ENCODE measurements around the gene NOLC1.

The NOLC1 gene

GRCh38 chr10:102120991-102121738 lies 31.0 kb upstream of the NOLC1 start:
- peak; percentile 68 for DNase-seq
- in situ Hi-C loops (cut with HindIII; ENCODE audit: low pct_ligation_motif_present, low pct_unique_long_range_greater_than_20kb, low sequenced_read_pairs), result no loop called here

- DNase-seq, result no peak
- in situ Hi-C loops (cut with HindIII; ENCODE audit: low pct_ligation_motif_present, low pct_unique_long_range_greater_than_20kb, low sequenced_read_pairs), result no loop called here
Observed at GRCh38 chr10:102121739-102122372, 30.3 kb upstream of the NOLC1 start.

- no peak for DNase-seq
- in situ Hi-C loops (cut with HindIII; ENCODE audit: low pct_ligation_motif_present, low pct_unique_long_range_greater_than_20kb, low sequenced_read_pairs), result no loop called here
Observed at GRCh38 chr10:102122450-102122849, 29.7 kb upstream of the NOLC1 start.

GRCh38 chr10:102123223-102123622 lies 29.0 kb upstream of the NOLC1 start:
- DNase-seq, result no peak
- in situ Hi-C loops (cut with HindIII; ENCODE audit: low pct_ligation_motif_present, low pct_unique_long_range_greater_than_20kb, low sequenced_read_pairs), result no loop called here

- DNase-seq, result peak; percentile 45
- in situ Hi-C loops (cut with HindIII; ENCODE audit: low pct_ligation_motif_present, low pct_unique_long_range_greater_than_20kb, low sequenced_read_pairs), result no loop called here
Observed at GRCh38 chr10:102131286-102132170, 20.7 kb upstream of the NOLC1 start.

- no peak for DNase-seq
- in situ Hi-C loops (cut with HindIII; ENCODE audit: low pct_ligation_motif_present, low pct_unique_long_range_greater_than_20kb, low sequenced_read_pairs), result no loop called here
Observed at GRCh38 chr10:102132193-102132562, 20.0 kb upstream of the NOLC1 start.

- in situ Hi-C loops (cut with HindIII; ENCODE audit: low pct_ligation_motif_present, low pct_unique_long_range_greater_than_20kb, low sequenced_read_pairs), result no loop called here
- peak; percentile 99 for DNase-seq
Observed at GRCh38 chr10:102132563-102133372, 19.4 kb upstream of the NOLC1 start, which contains the start of gene PPRC1. Gene PPRC1, plus strand, starts transcription at chr10:102133040. Its CDS starts 29 bp downstream, at chr10:102133069.

GRCh38 chr10:102133373-102134195 lies 18.6 kb upstream of the NOLC1 start:
- peak; percentile 71 for DNase-seq
- in situ Hi-C loops (cut with HindIII; ENCODE audit: low pct_ligation_motif_present, low pct_unique_long_range_greater_than_20kb, low sequenced_read_pairs), result no loop called here

GRCh38 chr10:102134416-102134815 lies 17.8 kb upstream of the NOLC1 start:
- in situ Hi-C loops (cut with HindIII; ENCODE audit: low pct_ligation_motif_present, low pct_unique_long_range_greater_than_20kb, low sequenced_read_pairs), result no loop called here
- no peak for DNase-seq

GRCh38 chr10:102135956-102136526 lies 16.1 kb upstream of the NOLC1 start:
- in situ Hi-C loops (cut with HindIII; ENCODE audit: low pct_ligation_motif_present, low pct_unique_long_range_greater_than_20kb, low sequenced_read_pairs), result no loop called here
- no peak for DNase-seq

- DNase-seq, result no peak
- in situ Hi-C loops (cut with HindIII; ENCODE audit: low pct_ligation_motif_present, low pct_unique_long_range_greater_than_20kb, low sequenced_read_pairs), result no loop called here
Observed at GRCh38 chr10:102139281-102140110, 12.7 kb upstream of the NOLC1 start.

- in situ Hi-C loops (cut with HindIII; ENCODE audit: low pct_ligation_motif_present, low pct_unique_long_range_greater_than_20kb, low sequenced_read_pairs), result no loop called here
- DNase-seq, result no peak
Observed at GRCh38 chr10:102140218-102140617, 12.0 kb upstream of the NOLC1 start.

- DNase-seq, result no peak
- in situ Hi-C loops (cut with HindIII; ENCODE audit: low pct_ligation_motif_present, low pct_unique_long_range_greater_than_20kb, low sequenced_read_pairs), result no loop called here
Observed at GRCh38 chr10:102140913-102141540, 11.2 kb upstream of the NOLC1 start.

GRCh38 chr10:102141583-102142107 lies 10.5 kb upstream of the NOLC1 start:
- in situ Hi-C loops (cut with HindIII; ENCODE audit: low pct_ligation_motif_present, low pct_unique_long_range_greater_than_20kb, low sequenced_read_pairs), result no loop called here
- no peak for DNase-seq

GRCh38 chr10:102146971-102147428 lies 5.2 kb upstream of the NOLC1 start:
- in situ Hi-C loops (cut with HindIII; ENCODE audit: low pct_ligation_motif_present, low pct_unique_long_range_greater_than_20kb, low sequenced_read_pairs), result no loop called here
- no peak for DNase-seq

- in situ Hi-C loops (cut with HindIII; ENCODE audit: low pct_ligation_motif_present, low pct_unique_long_range_greater_than_20kb, low sequenced_read_pairs), result no loop called here
- DNase-seq, result peak; percentile 50
Observed at GRCh38 chr10:102147561-102147960, 4.6 kb upstream of the NOLC1 start.
